HuH-7.5 (cell line): ENCODE results near the gene DIAPH1.

Source experiments
- DNase-seq: peaks from one replicate; pipeline ENCODE4 v3.0.0; 2011; ENCODE audit warnings: low spot score

Gene DIAPH1

DNA sequence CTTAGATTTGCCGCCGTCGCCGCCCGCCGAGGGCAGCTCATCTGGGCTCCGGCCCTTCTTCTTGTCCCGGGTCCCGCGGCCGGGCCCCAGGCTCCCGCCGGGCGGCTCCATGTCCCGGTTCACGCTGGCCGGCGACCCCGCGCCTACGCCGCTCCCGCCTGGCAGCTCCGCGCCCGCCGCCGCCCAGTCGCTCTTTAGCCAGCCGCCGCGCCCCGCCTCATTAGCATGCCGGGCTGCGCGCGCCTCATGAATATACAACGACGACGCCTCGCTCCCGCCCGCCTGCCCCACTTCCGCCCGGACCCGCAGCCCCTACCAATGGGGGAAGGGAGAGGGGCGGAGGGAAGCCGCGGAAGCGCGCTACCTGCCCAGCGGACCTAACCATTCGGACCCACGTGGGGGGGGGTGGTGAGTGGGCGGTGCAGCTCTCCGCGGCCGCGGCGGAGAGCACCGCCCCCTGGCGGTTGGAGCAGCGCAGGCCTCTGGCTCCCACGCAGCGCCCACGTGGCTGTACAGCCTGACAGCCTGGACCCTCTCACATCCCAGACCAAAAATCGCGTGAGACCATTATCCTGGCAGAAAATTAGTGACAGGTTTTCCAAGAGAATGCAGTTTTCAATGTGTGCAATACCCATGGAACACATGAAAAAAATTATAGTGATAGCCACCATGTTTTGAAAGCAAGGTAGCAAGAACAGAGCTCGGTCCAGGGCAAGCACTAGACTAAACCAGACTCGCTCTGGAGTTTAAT lies at the start of gene DIAPH1:
DIAPH1 (minus strand) TSS at position 197 of the 751 bp plus-strand sequence; CDS start at position 111, 86 bp downstream.
- peak; percentile 76 for DNase-seq

GRCh38 chr5:141665995-141666940 lies 47.5 kb upstream of the DIAPH1 start:
- no peak for DNase-seq

- peak; percentile 82 for DNase-seq
Measured at GRCh38 chr5:141664733-141665461, 46.1 kb upstream of the DIAPH1 start.

DNA sequence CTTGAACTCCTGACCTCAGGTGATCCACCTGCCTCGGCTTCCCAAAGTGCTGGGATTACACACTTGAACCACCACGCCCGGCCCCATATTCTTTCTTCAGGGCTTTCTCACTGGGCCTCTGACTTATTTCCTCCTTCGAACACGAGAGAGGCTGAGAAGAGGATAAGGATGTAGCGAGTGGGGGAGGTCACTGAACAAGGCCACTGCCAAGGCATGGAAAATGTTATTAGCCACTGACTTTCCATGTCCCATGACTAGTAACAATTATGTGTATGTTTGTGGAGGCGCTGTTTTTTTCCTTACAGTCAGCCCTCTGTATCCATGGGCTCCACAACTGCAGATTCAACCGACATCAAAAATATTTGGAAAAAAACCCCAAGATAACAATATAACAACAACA lies 44.7 kb upstream of the DIAPH1 start:
- no peak for DNase-seq

- DNase-seq, result no peak
Measured at GRCh38 chr5:141662028-141662427, 43.2 kb upstream of the DIAPH1 start.

- DNase-seq, result no peak
Measured at GRCh38 chr5:141657937-141658545, 39.2 kb upstream of the DIAPH1 start.

GRCh38 chr5:141657404-141657803 lies 38.6 kb upstream of the DIAPH1 start:
- DNase-seq, result no peak

DNA sequence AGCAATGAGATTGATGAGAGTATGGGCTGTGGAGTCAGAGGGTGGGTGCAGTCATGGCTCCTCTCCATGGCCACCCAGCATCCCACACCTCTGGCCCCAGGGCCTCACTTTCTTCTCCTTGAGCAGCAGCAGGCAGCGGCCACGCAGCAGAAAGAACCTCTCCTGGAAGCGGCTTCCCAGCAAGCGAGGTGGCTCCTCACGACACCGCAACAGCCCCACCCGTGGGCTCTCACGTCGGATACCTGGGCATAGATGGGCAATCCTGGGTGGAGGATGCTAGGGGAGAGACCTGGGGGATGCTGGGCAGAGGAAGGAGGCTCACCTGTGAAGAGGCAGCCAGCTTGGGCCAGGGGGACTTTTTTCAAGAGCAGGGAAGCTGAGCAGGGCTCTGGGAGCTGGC lies 37.6 kb upstream of the DIAPH1 start:
- no peak for DNase-seq

DNA sequence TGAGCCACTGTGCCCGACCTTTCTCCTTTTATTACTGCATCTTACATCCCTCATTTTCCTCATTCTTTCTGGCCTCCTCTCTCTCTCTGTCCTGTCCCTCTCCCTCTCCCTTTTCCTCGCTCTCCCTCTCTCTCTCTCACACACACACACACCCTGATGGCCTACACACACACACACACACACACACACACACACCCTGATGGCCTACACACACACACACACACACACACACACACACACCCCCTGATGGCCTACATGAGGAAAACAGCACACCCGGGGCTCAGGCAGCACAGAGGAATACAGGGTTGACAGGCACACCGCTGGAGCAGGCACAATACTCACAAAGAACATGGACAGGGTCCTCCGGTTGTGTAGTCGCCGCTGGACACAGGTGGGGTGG lies 36.2 kb upstream of the DIAPH1 start:
- DNase-seq, result no peak

DNA sequence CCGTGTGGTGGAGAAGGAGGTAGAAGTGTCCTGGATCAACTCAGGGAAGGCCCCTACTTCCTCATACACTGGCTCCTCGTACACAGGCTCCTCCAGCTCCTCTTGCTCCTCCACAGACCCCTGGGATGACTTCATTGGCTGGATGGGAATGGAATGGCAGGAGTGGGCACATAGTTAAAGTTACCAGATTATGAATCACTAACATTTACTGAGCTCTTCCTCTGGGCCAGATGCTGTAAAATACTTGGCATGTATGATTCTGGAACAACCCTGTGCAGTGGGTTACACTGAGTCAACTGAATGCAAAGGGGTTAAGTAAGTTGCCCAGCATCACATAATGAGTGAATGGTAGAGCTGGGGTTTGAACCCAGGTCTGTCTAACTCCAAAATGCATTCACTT lies 35.5 kb upstream of the DIAPH1 start:
- DNase-seq, result no peak

- DNase-seq, result peak; percentile 36
Measured at GRCh38 chr5:141651728-141652105, 32.9 kb upstream of the DIAPH1 start.

DNA sequence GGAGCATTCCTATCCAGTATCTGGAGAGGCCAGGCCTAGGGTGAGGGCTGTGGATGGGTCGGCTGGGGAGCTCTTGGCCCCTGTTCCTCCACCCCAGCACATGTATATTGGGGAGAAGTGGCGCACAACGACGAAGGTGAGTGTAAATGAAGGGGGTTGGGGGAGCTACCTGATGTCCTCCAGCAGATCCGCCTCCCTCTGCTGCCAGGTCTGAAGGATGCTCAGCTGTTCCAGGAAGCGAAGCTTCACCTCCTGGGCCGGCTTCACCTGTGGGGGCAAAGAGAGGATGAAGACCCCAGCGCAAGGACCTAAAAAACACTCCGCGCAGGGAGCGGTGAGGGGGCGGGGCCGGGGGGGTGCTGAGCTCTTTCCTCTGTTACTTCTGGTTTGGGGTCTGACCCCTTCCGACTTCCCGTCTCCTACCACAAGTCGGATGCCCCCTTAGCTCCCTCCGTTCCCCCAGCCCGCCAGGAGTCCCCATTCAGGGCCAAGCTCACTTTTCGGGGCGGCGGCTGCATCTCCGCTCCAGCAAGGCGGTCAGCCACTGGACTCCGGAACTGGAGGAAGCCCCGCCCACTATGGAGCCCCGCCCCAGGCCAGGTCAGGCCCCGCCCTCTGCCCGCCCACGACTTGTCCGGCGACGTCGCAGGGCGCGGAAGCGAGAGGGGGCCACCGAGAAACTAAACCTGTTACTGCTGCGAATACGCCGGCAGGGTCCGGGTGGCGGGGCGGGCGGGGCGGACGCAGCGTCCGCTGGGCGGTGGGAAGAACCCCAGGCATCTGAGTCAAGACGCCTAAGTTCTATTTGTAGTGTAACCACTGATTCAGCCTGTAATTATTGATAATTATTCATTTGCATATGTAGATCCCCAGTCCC lies 32.3 kb upstream of the DIAPH1 start, which contains the start of gene FCHSD1:
FCHSD1 (minus strand) TSS at position 568 of the 877 bp plus-strand sequence; CDS start at position 518, 50 bp downstream.
- peak; percentile 92 for DNase-seq

DNA sequence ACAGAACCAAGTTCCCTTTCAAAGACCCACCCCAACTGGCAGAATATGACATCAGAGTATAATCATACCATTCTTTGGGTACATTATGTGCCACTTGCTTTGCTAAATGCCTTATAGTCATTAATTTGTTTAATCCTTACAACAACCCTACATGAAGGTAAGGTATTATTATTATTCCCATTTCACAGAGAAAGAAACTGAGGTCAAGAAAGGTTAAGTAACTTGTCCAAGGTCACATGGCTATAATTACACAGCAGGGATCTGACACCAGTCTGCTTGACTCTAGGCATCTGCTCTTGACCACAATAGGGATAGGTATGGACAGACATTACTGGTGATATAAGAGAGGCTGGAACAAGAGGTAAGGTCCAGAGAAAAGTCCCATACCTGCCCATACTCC lies 31.2 kb upstream of the DIAPH1 start:
- DNase-seq, result no peak

DNA sequence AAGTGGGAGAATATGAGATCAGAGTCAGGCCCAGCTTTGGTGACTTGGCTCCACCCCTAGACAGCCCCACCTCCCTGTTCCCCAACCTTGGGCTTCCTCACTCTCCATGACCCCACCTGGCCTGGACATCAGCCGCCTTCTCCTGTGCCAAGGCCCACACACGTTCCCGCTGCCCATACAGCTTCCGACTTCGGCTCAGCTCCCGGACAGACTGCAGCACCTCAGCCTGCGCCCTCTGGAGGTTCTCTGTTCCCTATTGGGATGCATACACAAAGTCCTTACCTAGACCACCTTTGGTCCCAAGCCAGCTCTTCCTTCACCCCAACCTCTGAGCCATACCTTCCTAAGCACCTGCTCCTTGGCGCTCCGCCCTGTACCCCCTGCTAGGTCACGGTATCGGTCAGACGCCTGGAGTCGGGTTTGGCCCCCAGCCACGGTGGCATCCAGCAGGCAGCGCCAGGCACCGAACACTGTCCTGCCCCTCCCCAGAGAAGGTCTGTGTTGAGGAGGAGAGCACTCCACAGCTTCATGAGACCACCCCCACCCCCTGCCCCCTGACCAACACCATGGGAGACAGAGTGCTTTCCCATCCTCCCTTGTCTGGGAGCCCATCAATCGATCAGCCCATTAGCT lies 30.4 kb upstream of the DIAPH1 start:
- DNase-seq, result no peak

DNA sequence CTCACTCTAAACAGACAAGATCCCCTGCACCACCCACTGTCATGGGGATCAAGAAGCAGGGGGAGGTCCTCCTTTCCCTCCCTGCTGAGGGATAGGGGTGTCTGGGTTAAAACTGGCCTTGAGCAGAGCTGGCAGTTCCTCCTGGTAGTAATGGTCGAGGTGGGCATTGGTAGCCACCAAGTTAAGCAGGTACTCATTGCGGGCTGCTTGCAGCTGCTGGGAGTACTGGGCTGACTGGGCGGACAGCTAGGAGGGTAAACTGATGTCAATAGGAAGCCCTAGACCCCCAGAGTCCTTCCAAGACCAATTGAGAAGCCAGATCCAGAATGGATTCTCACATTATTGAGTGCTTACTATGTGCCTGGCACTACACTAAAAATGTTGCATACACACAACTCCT lies 29.1 kb upstream of the DIAPH1 start:
- DNase-seq, result no peak

- DNase-seq, result no peak
Measured at GRCh38 chr5:141647242-141647641, 28.4 kb upstream of the DIAPH1 start.

DNA sequence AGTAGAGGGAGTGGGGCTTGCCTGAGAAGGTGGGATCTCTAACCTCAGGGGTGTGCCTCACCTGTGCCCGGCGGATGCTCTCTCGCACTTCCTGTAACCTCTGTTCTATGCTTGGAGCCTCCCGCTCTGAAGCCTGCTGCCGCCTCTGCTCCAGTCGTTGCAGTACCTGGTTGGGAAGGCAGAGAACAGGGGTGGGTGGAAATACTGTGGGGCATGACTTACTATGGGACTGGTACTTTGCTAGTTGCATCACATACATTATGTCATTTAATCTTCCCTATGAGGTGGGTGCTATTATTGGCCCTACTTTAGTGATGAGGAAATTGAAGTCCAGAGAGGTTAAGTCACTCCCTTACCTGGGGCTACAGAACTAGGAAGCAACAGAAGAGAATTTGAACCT lies 27.2 kb upstream of the DIAPH1 start:
- DNase-seq, result no peak

GRCh38 chr5:141641634-141642267 lies 23.0 kb upstream of the DIAPH1 start:
- peak; percentile 31 for DNase-seq

DNA sequence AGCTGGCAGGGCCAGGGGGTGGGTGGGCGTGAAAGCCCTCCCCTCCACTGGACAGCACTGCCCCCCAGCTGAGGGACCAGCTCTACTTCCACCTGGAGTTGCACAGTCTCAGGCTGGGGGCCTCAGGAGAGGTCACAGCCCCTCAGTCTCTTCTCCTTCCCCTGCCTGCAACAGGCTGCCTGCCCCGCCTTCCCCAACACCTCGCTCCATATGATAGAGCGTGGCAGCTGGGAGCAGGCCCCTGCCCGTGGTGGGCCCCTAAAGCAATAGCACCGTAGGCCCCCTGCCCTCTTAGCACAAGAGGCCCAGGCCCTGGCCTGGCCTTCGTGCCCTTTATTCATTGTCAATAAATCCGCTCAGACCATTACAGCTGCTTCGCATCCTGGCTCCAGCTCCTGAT lies 21.9 kb upstream of the DIAPH1 start:
- no peak for DNase-seq

- DNase-seq, result no peak
Measured at GRCh38 chr5:141640051-141640415, 21.2 kb upstream of the DIAPH1 start.
